ENCODE results near the gene ANKRD10.

ANKRD10 gene

GRCh38 chr13:110920038-110920437 lies 5.2 kb upstream of the ANKRD10 start:
- no peak overlapping the region for H3K18ac ChIP-seq (ENCODE audit: low read length)
- H3K9me3 ChIP-seq (replicated peaks in 1 of 2; ENCODE audit: control insufficient read depth in 2 of 2, insufficient read depth in 1 of 2, low read depth in 1 of 2, low read length in 2 of 2), result no peaks in the 10 kb centered on the region
- H3K36me3 ChIP-seq (replicated peaks in 1 of 2; ENCODE audit: control insufficient read depth in 2 of 2, insufficient read depth in 2 of 2, low read length in 2 of 2), result no peaks in the 10 kb centered on the region
- H3K4me1 ChIP-seq (ENCODE audit: control insufficient read depth in 2 of 2, insufficient read depth in 1 of 2, low read depth in 1 of 2, low read length in 2 of 2), result no peaks in the 10 kb centered on the region
- H3K9ac ChIP-seq (ENCODE audit: low read depth, low read length, poor library complexity), result no peak overlapping the region
- H3K79me1 ChIP-seq (ENCODE audit: low read depth, low read length), result no peaks in the 10 kb centered on the region
- H4K8ac ChIP-seq (ENCODE audit: low read depth, low read length), result no peak overlapping the region
- no peak overlapping the region for H3K27ac ChIP-seq (replicated peaks; ENCODE audit: low read length)
- H3K14ac ChIP-seq (ENCODE audit: low read length), result no peak overlapping the region
- no peak for DNase-seq (ENCODE audit: low spot score)
- WGBS, 2 donors (ENCODE audit: extremely low coverage in 2 of 2, insufficient read length in 2 of 2, insufficient replicate concordance in 1 of 2), result no CpG with 5 or more reads among the region's 5 CpGs
- no peak overlapping the region for H2AFZ ChIP-seq (ENCODE audit: low read length)
- peak overlapping the region; percentile 54 for H2AK5ac ChIP-seq (ENCODE audit: low read depth, low read length)
- H3K4ac ChIP-seq (ENCODE audit: low read length), result no peak overlapping the region
- no peak overlapping the region for H2BK5ac ChIP-seq (ENCODE audit: low read length)
- H3K23ac ChIP-seq (ENCODE audit: low read depth, low read length, poor library complexity), result no peak overlapping the region
- H3K4me2 ChIP-seq (ENCODE audit: insufficient read depth, low read length, poor library complexity, severe bottlenecking), result no peak overlapping the region
- H4K91ac ChIP-seq (ENCODE audit: low read depth, low read length, poor library complexity), result no peak overlapping the region
- H3K4me3 ChIP-seq (ENCODE audit: low read length in 2 of 2), result no peak overlapping the region
- no peak overlapping the region for H2BK12ac ChIP-seq (ENCODE audit: low read length)
- H2BK120ac ChIP-seq (ENCODE audit: low read depth, low read length), result no peak overlapping the region
- H2BK15ac ChIP-seq (ENCODE audit: low read length), result no peak overlapping the region
- H3K27me3 ChIP-seq (ENCODE audit: control insufficient read depth in 3 of 3, insufficient read depth in 3 of 3, low read depth in 1 of 3, low read length in 3 of 3), result peaks cover 0 to 4% (median 0%) of the 10 kb centered on the region in 3 experiments

GRCh38 chr13:110916301-110917142 lies 1.7 kb upstream of the ANKRD10 start:
- H3K27ac ChIP-seq (replicated peaks; ENCODE audit: low read length), result no peak overlapping the region

GRCh38 chr13:110915874-110916206 lies 971 bp upstream of the ANKRD10 start:
- Histone ChIP-seq H2AFZ (ENCODE audit: low read length) (peak overlapping the region; percentile 92), H3K14ac (ENCODE audit: low read length) (no peak overlapping the region), H3K4me2 (ENCODE audit: insufficient read depth, low read length, poor library complexity, severe bottlenecking) (peak overlapping the region; percentile 56), H2BK5ac (ENCODE audit: low read length) (peak overlapping the region; percentile 82), H4K8ac (ENCODE audit: low read depth, low read length) (no peak overlapping the region), H3K9ac (ENCODE audit: low read depth, low read length, poor library complexity) (peak overlapping the region; percentile 60), H2BK12ac (ENCODE audit: low read length) (no peak overlapping the region), H4K91ac (ENCODE audit: low read depth, low read length, poor library complexity) (no peak overlapping the region), H3K4me1 (ENCODE audit: control insufficient read depth in 2 of 2, insufficient read depth in 1 of 2, low read depth in 1 of 2, low read length in 2 of 2) (peaks cover 10 to 13% of the 10 kb centered on the region in 2 donors), H2AK5ac (ENCODE audit: low read depth, low read length) (no peak overlapping the region), H3K23ac (ENCODE audit: low read depth, low read length, poor library complexity) (peak overlapping the region; percentile 65), H3K9me3 (replicated peaks in 1 of 2; ENCODE audit: control insufficient read depth in 2 of 2, insufficient read depth in 1 of 2, low read depth in 1 of 2, low read length in 2 of 2) (no peaks in the 10 kb centered on the region), H2BK120ac (ENCODE audit: low read depth, low read length) (no peak overlapping the region), H3K4me3 (ENCODE audit: low read length in 2 of 2) (peak overlapping the region; percentile 81 to 86), H3K79me1 (ENCODE audit: low read depth, low read length) (peaks cover 3% of the 10 kb centered on the region), H3K18ac (ENCODE audit: low read length) (peak overlapping the region; percentile 97), H2BK15ac (ENCODE audit: low read length) (peak overlapping the region; percentile 57), H3K4ac (ENCODE audit: low read length) (no peak overlapping the region), H3K36me3 (replicated peaks in 1 of 2; ENCODE audit: control insufficient read depth in 2 of 2, insufficient read depth in 2 of 2, low read length in 2 of 2) (peaks cover 0 to 13% of the 10 kb centered on the region in 2 donors), H3K27me3 (ENCODE audit: control insufficient read depth in 3 of 3, insufficient read depth in 3 of 3, low read depth in 1 of 3, low read length in 3 of 3) (no peaks in the 10 kb centered on the region), H3K27ac (replicated peaks; ENCODE audit: low read length) (peak overlapping the region; percentile 97)
- WGBS, 2 donors (ENCODE audit: extremely low coverage in 2 of 2, insufficient read length in 2 of 2, insufficient replicate concordance in 1 of 2), result no CpG with 5 or more reads among the region's 12 CpGs
- no peak for DNase-seq (ENCODE audit: low spot score)

More at GRCh38 chr13:110916301-110917142, 1.7 kb upstream of the ANKRD10 start:
- Histone ChIP-seq H3K4me3 (ENCODE audit: low read length in 2 of 2) (peak overlapping the region in 1 of 2 donors; percentile 86), H3K79me1 (ENCODE audit: low read depth, low read length) (peaks cover 3% of the 10 kb centered on the region), H3K4ac (ENCODE audit: low read length) (no peak overlapping the region), H3K9me3 (replicated peaks in 1 of 2; ENCODE audit: control insufficient read depth in 2 of 2, insufficient read depth in 1 of 2, low read depth in 1 of 2, low read length in 2 of 2) (no peaks in the 10 kb centered on the region), H3K14ac (ENCODE audit: low read length) (no peak overlapping the region), H2BK5ac (ENCODE audit: low read length) (no peak overlapping the region), H4K91ac (ENCODE audit: low read depth, low read length, poor library complexity) (no peak overlapping the region), H3K36me3 (replicated peaks in 1 of 2; ENCODE audit: control insufficient read depth in 2 of 2, insufficient read depth in 2 of 2, low read length in 2 of 2) (peaks cover 0 to 6% of the 10 kb centered on the region in 2 donors), H2AK5ac (ENCODE audit: low read depth, low read length) (no peak overlapping the region), H2AFZ (ENCODE audit: low read length) (no peak overlapping the region), H3K4me2 (ENCODE audit: insufficient read depth, low read length, poor library complexity, severe bottlenecking) (no peak overlapping the region), H4K8ac (ENCODE audit: low read depth, low read length) (no peak overlapping the region), H2BK15ac (ENCODE audit: low read length) (no peak overlapping the region), H3K27me3 (ENCODE audit: control insufficient read depth in 3 of 3, insufficient read depth in 3 of 3, low read depth in 1 of 3, low read length in 3 of 3) (no peaks in the 10 kb centered on the region), H3K9ac (ENCODE audit: low read depth, low read length, poor library complexity) (no peak overlapping the region), H2BK12ac (ENCODE audit: low read length) (no peak overlapping the region), H3K18ac (ENCODE audit: low read length) (no peak overlapping the region), H2BK120ac (ENCODE audit: low read depth, low read length) (no peak overlapping the region), H3K4me1 (ENCODE audit: control insufficient read depth in 2 of 2, insufficient read depth in 1 of 2, low read depth in 1 of 2, low read length in 2 of 2) (peaks cover 9 to 13% of the 10 kb centered on the region in 2 donors), H3K23ac (ENCODE audit: low read depth, low read length, poor library complexity) (no peak overlapping the region)
- no CpG with 5 or more reads among the region's 9 CpGs for WGBS, 2 donors (ENCODE audit: extremely low coverage in 2 of 2, insufficient read length in 2 of 2, insufficient replicate concordance in 1 of 2)
- no peak for DNase-seq (ENCODE audit: low spot score)

GRCh38 chr13:110914331-110915056 lies 375 bp downstream of the ANKRD10 start:
- Histone ChIP-seq H3K9ac (ENCODE audit: low read depth, low read length, poor library complexity) (peak overlapping the region; percentile 100), H2AFZ (ENCODE audit: low read length) (peak overlapping the region; percentile 94), H3K9me3 (replicated peaks in 1 of 2; ENCODE audit: control insufficient read depth in 2 of 2, insufficient read depth in 1 of 2, low read depth in 1 of 2, low read length in 2 of 2) (no peaks in the 10 kb centered on the region), H3K14ac (ENCODE audit: low read length) (peak overlapping the region; percentile 96), H4K91ac (ENCODE audit: low read depth, low read length, poor library complexity) (peak overlapping the region; percentile 100), H3K79me1 (ENCODE audit: low read depth, low read length) (peaks cover 3% of the 10 kb centered on the region), H4K8ac (ENCODE audit: low read depth, low read length) (peak overlapping the region; percentile 86), H3K4me2 (ENCODE audit: insufficient read depth, low read length, poor library complexity, severe bottlenecking) (peak overlapping the region; percentile 63), H2BK12ac (ENCODE audit: low read length) (peak overlapping the region; percentile 97), H2AK5ac (ENCODE audit: low read depth, low read length) (peak overlapping the region; percentile 99), H3K18ac (ENCODE audit: low read length) (peak overlapping the region; percentile 100), H3K4me1 (ENCODE audit: control insufficient read depth in 2 of 2, insufficient read depth in 1 of 2, low read depth in 1 of 2, low read length in 2 of 2) (peaks cover 10 to 13% of the 10 kb centered on the region in 2 donors), H3K23ac (ENCODE audit: low read depth, low read length, poor library complexity) (peak overlapping the region; percentile 99), H3K27me3 (ENCODE audit: control insufficient read depth in 3 of 3, insufficient read depth in 3 of 3, low read depth in 1 of 3, low read length in 3 of 3) (no peaks in the 10 kb centered on the region), H3K27ac (replicated peaks; ENCODE audit: low read length) (peak overlapping the region; percentile 99), H2BK120ac (ENCODE audit: low read depth, low read length) (peak overlapping the region; percentile 98), H3K4ac (ENCODE audit: low read length) (peak overlapping the region; percentile 100), H2BK5ac (ENCODE audit: low read length) (peak overlapping the region; percentile 99), H3K36me3 (replicated peaks in 1 of 2; ENCODE audit: control insufficient read depth in 2 of 2, insufficient read depth in 2 of 2, low read length in 2 of 2) (peaks cover 2 to 26% of the 10 kb centered on the region in 2 donors), H3K4me3 (ENCODE audit: low read length in 2 of 2) (peak overlapping the region; percentile 97 to 100), H2BK15ac (ENCODE audit: low read length) (peak overlapping the region; percentile 99)
- no CpG with 5 or more reads among the region's 103 CpGs for WGBS, 2 donors (ENCODE audit: extremely low coverage in 2 of 2, insufficient read length in 2 of 2, insufficient replicate concordance in 1 of 2)
- peak; percentile 74 for DNase-seq (ENCODE audit: low spot score)

All from neuronal stem cell (in vitro differentiated cells).